GM18508 (cell line): ENCODE measurements around the gene ACSL6.

ENCODE experiments used
- ATAC-seq: cut with Tn5 transposase; IDR thresholded peaks from one replicate; pipeline ENCODE4 v1.9.1; 2021; ENCODE audit warnings: moderate number of reproducible peaks; ENCODE audit not compliant: insufficient read depth, unreplicated experiment

The ACSL6 gene

GRCh38 chr5:132017738-132018625 is 6.5 kb upstream of the ACSL6 start:
- no peak for ATAC-seq

GRCh38 chr5:132017316-132017715 is 5.9 kb upstream of the ACSL6 start:
- ATAC-seq = no peak

GRCh38 chr5:132016721-132017250 is 5.3 kb upstream of the ACSL6 start:
- ATAC-seq = no peak

- no peak for ATAC-seq
Measured at GRCh38 chr5:132013711-132014110, 2.3 kb upstream of the ACSL6 start.

GRCh38 chr5:132013006-132013689 is 1.7 kb upstream of the ACSL6 start:
- no peak for ATAC-seq

GRCh38 chr5:132012371-132013005 is 1.0 kb upstream of the ACSL6 start:
- no peak for ATAC-seq

GRCh38 chr5:132010989-132011621 is 353 bp downstream of the ACSL6 start:
- no peak for ATAC-seq

- ATAC-seq = no peak
Measured at GRCh38 chr5:132010645-132010988, 841 bp downstream of the ACSL6 start.

- no peak for ATAC-seq
Measured at GRCh38 chr5:132009706-132010405, 1.6 kb downstream of the ACSL6 start.

- no peak for ATAC-seq
Measured at GRCh38 chr5:132008961-132009680, 2.3 kb downstream of the ACSL6 start.

GRCh38 chr5:132008163-132008473 is 3.3 kb downstream of the ACSL6 start:
- no peak for ATAC-seq

- no peak for ATAC-seq
Measured at GRCh38 chr5:132007399-132008162, 3.9 kb downstream of the ACSL6 start.

- ATAC-seq = no peak
Measured at GRCh38 chr5:132006331-132007120, 4.9 kb downstream of the ACSL6 start.

GRCh38 chr5:132005591-132005990 is 5.9 kb downstream of the ACSL6 start:
- no peak for ATAC-seq

- no peak for ATAC-seq
Measured at GRCh38 chr5:132003982-132004381, 7.5 kb downstream of the ACSL6 start.

GRCh38 chr5:132003170-132003744 is 8.2 kb downstream of the ACSL6 start:
- no peak for ATAC-seq

- no peak for ATAC-seq
Measured at GRCh38 chr5:132002757-132003156, 8.7 kb downstream of the ACSL6 start.
